ENCODE results near the gene CALCOCO1.
"Not testable (repeated sequence)": the region's sequence is repeated elsewhere in the genome, so short reads cannot be mapped to it uniquely, and the experiment has no call there.

CALCOCO1 gene

GRCh38 chr12:53727310-53728041 is at the start of gene CALCOCO1:
Gene CALCOCO1, minus strand, starts transcription at chr12:53727452. Its CDS starts 2,210 bp downstream, at chr12:53725242.
- DNase-seq = peak; percentile 97

GRCh38 chr12:53776872-53777271 is 49.6 kb upstream of the CALCOCO1 start:
- no peak for DNase-seq

GRCh38 chr12:53775478-53776145 is 48.4 kb upstream of the CALCOCO1 start:
- DNase-seq = no peak

GRCh38 chr12:53770281-53770680 is 43.0 kb upstream of the CALCOCO1 start:
- DNase-seq = no peak

- no peak for DNase-seq
These were observed 41.7 kb upstream of the CALCOCO1 start for GRCh38 chr12:53768976-53769375.

- no peak for DNase-seq
These were observed 39.6 kb upstream of the CALCOCO1 start for GRCh38 chr12:53766881-53767280.

- DNase-seq = no peak
These were observed 38.6 kb upstream of the CALCOCO1 start for GRCh38 chr12:53765891-53766290.

- DNase-seq = no peak
These were observed 37.4 kb upstream of the CALCOCO1 start for GRCh38 chr12:53764615-53765014.

GRCh38 chr12:53762793-53763192 is 35.5 kb upstream of the CALCOCO1 start:
- not testable (repeated sequence) for DNase-seq

GRCh38 chr12:53761306-53761705 is 34.1 kb upstream of the CALCOCO1 start:
- no peak for DNase-seq

- DNase-seq = no peak
These were observed 32.0 kb upstream of the CALCOCO1 start for GRCh38 chr12:53759261-53759660.

- DNase-seq = no peak
These were observed 31.5 kb upstream of the CALCOCO1 start for GRCh38 chr12:53758730-53759103.

- no peak for DNase-seq
These were observed 31.0 kb upstream of the CALCOCO1 start for GRCh38 chr12:53758081-53758729.

GRCh38 chr12:53757101-53757770 is 30.0 kb upstream of the CALCOCO1 start:
- DNase-seq = peak; percentile 74

- no peak for DNase-seq
These were observed 29.2 kb upstream of the CALCOCO1 start for GRCh38 chr12:53756300-53757100.

- no peak for DNase-seq
These were observed 28.6 kb upstream of the CALCOCO1 start for GRCh38 chr12:53755893-53756292.

- no peak for DNase-seq
These were observed 28.2 kb upstream of the CALCOCO1 start for GRCh38 chr12:53755451-53755891.

GRCh38 chr12:53754633-53755264 is 27.5 kb upstream of the CALCOCO1 start:
- no peak for DNase-seq

GRCh38 chr12:53754188-53754585 is 26.9 kb upstream of the CALCOCO1 start:
- no peak for DNase-seq

GRCh38 chr12:53752621-53753020 is 25.4 kb upstream of the CALCOCO1 start:
- DNase-seq = no peak

GRCh38 chr12:53752192-53752601 is 24.9 kb upstream of the CALCOCO1 start:
- no peak for DNase-seq
